HepG2 (cell line): ENCODE data around the gene NELFCD. TPM values are rescaled to one million over a fixed set of nuclear protein-coding genes. Genes with fewer than 3 reads are reported as not detected.

Experiments used
- FIP1L1 ChIP-seq: fragments of 200-400 bp; formaldehyde crosslinking; IDR thresholded peaks from 2 replicates; pipeline ENCODE4 v1.6.1; 2018; ENCODE audit warnings: low read depth, mild to moderate bottlenecking, low read length, moderate library complexity, borderline replicate concordance; ENCODE audit not compliant: insufficient read depth
- GPN1 ChIP-seq: sonication (generic); formaldehyde crosslinking; IDR thresholded peaks from 2 replicates; pipeline ENCODE4 v1.5.1; 2020; ENCODE audit warnings: missing genetic modification reagents, borderline replicate concordance
- GZF1 ChIP-seq: sonication (generic); formaldehyde crosslinking; IDR thresholded peaks from 2 replicates; pipeline ENCODE4 v1.5.1; 2020; ENCODE audit warnings: mild to moderate bottlenecking, missing genetic modification reagents
- HDAC6 ChIP-seq: fragments of 200-600 bp; sonication (generic); IDR thresholded peaks from 2 replicates; pipeline ENCODE4 v1.7.0; 2017; ENCODE audit warnings: mild to moderate bottlenecking, antibody characterized with exemption, low read length, low read depth
- HOXA3 ChIP-seq: sonication (generic); formaldehyde crosslinking; IDR thresholded peaks from 2 replicates; pipeline ENCODE4 v1.5.0; 2020; ENCODE audit warnings: missing genetic modification reagents
- MAFF ChIP-seq: IDR thresholded peaks from 2 replicates; pipeline ENCODE4 v1.6.1; 2011; ENCODE audit warnings: low read depth, low read length, improper control_type of control experiment
- MEIS1 ChIP-seq: sonication (generic); formaldehyde crosslinking; IDR thresholded peaks from 2 replicates; pipeline ENCODE4 v1.9.0; 2021; ENCODE audit warnings: mild to moderate bottlenecking, missing genetic modification reagents, moderate library complexity, borderline replicate concordance
- MTA1 ChIP-seq: sonication (generic); formaldehyde crosslinking; IDR thresholded peaks from 2 replicates; pipeline ENCODE4 v1.4.0; 2020; ENCODE audit warnings: missing genetic modification reagents, mild to moderate bottlenecking, borderline replicate concordance
- NR1H2 ChIP-seq: sonication (generic); formaldehyde crosslinking; IDR thresholded peaks from 2 replicates; pipeline ENCODE4 v1.8.1; 2022; ENCODE audit warnings: low read depth, missing genetic modification reagents, borderline replicate concordance
- SAFB2 ChIP-seq: sonication (generic); formaldehyde crosslinking; IDR thresholded peaks from 2 replicates; pipeline ENCODE4 v1.5.1; 2020; ENCODE audit warnings: missing genetic modification reagents, low read depth, mild to moderate bottlenecking, borderline replicate concordance
- SMAD9 ChIP-seq: sonication (generic); formaldehyde crosslinking; IDR thresholded peaks from 2 replicates; pipeline ENCODE4 v1.5.1; 2020; ENCODE audit warnings: mild to moderate bottlenecking, missing genetic modification reagents
- ZNF101 ChIP-seq: sonication (generic); formaldehyde crosslinking; IDR thresholded peaks from 2 replicates; pipeline ENCODE4 v1.4.0; 2020; ENCODE audit warnings: mild to moderate bottlenecking, low read depth, missing genetic modification reagents, borderline replicate concordance
- ZNF329 ChIP-seq: sonication (generic); formaldehyde crosslinking; IDR thresholded peaks from 2 replicates; pipeline ENCODE4 v1.9.0; 2021; ENCODE audit warnings: low read depth, mild to moderate bottlenecking, missing genetic modification reagents
- polyA plus RNA-seq, 8 experiments: library from polyadenylated mRNA; depleted of rRNA in 3 of 8; stranded (reverse) in 7 of 8; unstranded in 1 of 8; fragments of >200 nt; fragmentation: Illumina TruSeq in 4 of 8; extraction: Trizol in 4 of 8; gene quantifications; 2 replicates each; pipeline versions ENCODE4 v1.2.1 to v1.2.3, GENCODE V29; 2011 to 2016; ENCODE audit warnings: low read depth in 4 of 8, missing spikeins in 1 of 8, mixed read lengths in 1 of 8; ENCODE audit not compliant: insufficient read depth in 1 of 8
- total RNA-seq, 5 experiments: library from RNA; depleted of rRNA; stranded (reverse); fragments of >200 nt; fragmentation: Illumina TruSeq; extraction: Trizol; gene quantifications; 2 replicates each; pipeline ENCODE4 v1.2.3, GENCODE V29; 2016; ENCODE audit warnings: low read depth in 1 of 5
- TF ChIP-seq, protein P1 (sequence below): sonication (generic); formaldehyde crosslinking; IDR thresholded peaks from 2 replicates; pipeline ENCODE4 v1.9.0; 2021; ENCODE audit warnings: mild to moderate bottlenecking, missing genetic modification reagents
- TF ChIP-seq, protein P2 (sequence below): sonication (generic); formaldehyde crosslinking; IDR thresholded peaks from 2 replicates; pipeline ENCODE4 v1.8.1; 2023; ENCODE audit warnings: mild to moderate bottlenecking, inconsistent platforms, moderate library complexity, missing genetic modification reagents, borderline replicate concordance
- TF ChIP-seq, protein P3 (sequence below): sonication (generic); formaldehyde crosslinking; IDR thresholded peaks from 2 replicates; pipeline ENCODE4 v1.4.0; 2020; ENCODE audit warnings: mild to moderate bottlenecking, missing genetic modification reagents
- TF ChIP-seq, protein P4 (sequence below): sonication (generic); formaldehyde crosslinking; IDR thresholded peaks from 2 replicates; pipeline ENCODE4 v1.4.0; 2020; ENCODE audit warnings: missing genetic modification reagents, mild to moderate bottlenecking, borderline replicate concordance

Gene NELFCD
- total and polyA plus RNA-seq, 2 of the 13 experiments (the other 11 are each of a cell fraction or from before 2014, with no cell fraction given) = 159 to 203 TPM

DNA sequence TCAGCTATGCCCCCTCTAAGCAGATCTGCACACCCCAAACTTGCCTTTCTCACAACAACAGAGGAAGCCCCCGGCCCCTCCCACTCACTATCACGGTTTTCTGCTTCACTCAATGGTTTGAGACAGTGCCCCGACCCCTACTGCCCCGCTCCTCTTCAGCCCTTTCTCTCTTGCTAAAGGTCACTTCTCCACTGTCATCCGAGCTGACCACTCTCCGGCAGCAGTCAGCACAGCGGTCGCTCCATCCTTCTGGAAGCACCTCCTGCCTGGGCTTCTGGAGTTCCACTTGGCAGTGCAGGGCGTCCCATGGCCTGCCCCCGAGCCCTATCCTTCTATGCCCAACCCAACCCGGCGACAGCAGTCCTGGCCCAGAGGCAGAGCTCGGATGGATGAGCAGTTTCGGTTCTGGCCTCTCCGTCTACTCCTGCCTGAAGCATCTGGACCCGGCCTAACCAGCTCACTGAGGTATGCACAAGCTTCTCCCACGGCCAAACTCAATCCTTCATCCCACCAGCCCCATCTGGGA is 21.9 kb downstream of the NELFCD start (continued):
- TF ChIP-seq ZNF101 (CRISPR knock-in tag) = no peak
- TF ChIP-seq SAFB2 (CRISPR knock-in tag) = no peak
- no peak for TF ChIP-seq FIP1L1
- TF ChIP-seq, protein P1, sequence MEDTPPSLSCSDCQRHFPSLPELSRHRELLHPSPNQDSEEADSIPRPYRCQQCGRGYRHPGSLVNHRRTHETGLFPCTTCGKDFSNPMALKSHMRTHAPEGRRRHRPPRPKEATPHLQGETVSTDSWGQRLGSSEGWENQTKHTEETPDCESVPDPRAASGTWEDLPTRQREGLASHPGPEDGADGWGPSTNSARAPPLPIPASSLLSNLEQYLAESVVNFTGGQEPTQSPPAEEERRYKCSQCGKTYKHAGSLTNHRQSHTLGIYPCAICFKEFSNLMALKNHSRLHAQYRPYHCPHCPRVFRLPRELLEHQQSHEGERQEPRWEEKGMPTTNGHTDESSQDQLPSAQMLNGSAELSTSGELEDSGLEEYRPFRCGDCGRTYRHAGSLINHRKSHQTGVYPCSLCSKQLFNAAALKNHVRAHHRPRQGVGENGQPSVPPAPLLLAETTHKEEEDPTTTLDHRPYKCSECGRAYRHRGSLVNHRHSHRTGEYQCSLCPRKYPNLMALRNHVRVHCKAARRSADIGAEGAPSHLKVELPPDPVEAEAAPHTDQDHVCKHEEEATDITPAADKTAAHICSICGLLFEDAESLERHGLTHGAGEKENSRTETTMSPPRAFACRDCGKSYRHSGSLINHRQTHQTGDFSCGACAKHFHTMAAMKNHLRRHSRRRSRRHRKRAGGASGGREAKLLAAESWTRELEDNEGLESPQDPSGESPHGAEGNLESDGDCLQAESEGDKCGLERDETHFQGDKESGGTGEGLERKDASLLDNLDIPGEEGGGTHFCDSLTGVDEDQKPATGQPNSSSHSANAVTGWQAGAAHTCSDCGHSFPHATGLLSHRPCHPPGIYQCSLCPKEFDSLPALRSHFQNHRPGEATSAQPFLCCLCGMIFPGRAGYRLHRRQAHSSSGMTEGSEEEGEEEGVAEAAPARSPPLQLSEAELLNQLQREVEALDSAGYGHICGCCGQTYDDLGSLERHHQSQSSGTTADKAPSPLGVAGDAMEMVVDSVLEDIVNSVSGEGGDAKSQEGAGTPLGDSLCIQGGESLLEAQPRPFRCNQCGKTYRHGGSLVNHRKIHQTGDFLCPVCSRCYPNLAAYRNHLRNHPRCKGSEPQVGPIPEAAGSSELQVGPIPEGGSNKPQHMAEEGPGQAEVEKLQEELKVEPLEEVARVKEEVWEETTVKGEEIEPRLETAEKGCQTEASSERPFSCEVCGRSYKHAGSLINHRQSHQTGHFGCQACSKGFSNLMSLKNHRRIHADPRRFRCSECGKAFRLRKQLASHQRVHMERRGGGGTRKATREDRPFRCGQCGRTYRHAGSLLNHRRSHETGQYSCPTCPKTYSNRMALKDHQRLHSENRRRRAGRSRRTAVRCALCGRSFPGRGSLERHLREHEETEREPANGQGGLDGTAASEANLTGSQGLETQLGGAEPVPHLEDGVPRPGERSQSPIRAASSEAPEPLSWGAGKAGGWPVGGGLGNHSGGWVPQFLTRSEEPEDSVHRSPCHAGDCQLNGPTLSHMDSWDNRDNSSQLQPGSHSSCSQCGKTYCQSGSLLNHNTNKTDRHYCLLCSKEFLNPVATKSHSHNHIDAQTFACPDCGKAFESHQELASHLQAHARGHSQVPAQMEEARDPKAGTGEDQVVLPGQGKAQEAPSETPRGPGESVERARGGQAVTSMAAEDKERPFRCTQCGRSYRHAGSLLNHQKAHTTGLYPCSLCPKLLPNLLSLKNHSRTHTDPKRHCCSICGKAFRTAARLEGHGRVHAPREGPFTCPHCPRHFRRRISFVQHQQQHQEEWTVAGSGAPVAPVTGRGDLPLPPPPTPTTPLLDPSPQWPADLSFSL (CRISPR knock-in tag) = no peak
- no peak for TF ChIP-seq MAFF
- no peak for TF ChIP-seq GPN1
- TF ChIP-seq, protein P2, sequence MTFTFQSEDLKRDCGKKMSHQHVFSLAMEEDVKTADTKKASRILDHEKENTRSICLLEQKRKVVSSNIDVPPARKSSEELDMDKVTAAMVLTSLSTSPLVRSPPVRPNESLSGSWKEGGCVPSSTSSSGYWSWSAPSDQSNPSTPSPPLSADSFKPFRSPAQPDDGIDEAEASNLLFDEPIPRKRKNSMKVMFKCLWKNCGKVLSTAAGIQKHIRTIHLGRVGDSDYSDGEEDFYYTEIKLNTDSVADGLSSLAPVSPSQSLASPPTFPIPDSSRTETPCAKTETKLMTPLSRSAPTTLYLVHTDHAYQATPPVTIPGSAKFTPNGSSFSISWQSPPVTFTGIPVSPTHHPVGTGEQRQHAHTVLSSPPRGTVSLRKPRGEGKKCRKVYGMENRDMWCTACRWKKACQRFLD (CRISPR knock-in tag) = no peak; the same call in 1 of the 2 replicates
- TF ChIP-seq, protein P3, sequence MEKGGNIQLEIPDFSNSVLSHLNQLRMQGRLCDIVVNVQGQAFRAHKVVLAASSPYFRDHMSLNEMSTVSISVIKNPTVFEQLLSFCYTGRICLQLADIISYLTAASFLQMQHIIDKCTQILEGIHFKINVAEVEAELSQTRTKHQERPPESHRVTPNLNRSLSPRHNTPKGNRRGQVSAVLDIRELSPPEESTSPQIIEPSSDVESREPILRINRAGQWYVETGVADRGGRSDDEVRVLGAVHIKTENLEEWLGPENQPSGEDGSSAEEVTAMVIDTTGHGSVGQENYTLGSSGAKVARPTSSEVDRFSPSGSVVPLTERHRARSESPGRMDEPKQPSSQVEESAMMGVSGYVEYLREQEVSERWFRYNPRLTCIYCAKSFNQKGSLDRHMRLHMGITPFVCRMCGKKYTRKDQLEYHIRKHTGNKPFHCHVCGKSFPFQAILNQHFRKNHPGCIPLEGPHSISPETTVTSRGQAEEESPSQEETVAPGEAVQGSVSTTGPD (CRISPR knock-in tag) = no peak
- no peak for TF ChIP-seq SMAD9 (CRISPR knock-in tag)
- no peak for TF ChIP-seq ZNF329 (CRISPR knock-in tag)
- no peak for TF ChIP-seq MEIS1 (CRISPR knock-in tag)
- no peak for TF ChIP-seq HOXA3 (CRISPR knock-in tag)
- TF ChIP-seq GZF1 = no peak
- no peak for TF ChIP-seq NR1H2 (CRISPR knock-in tag)
- 0 out of 2 replicates have a peak, but pooled peaks have one; percentile 8 for TF ChIP-seq MTA1 (CRISPR knock-in tag)
- TF ChIP-seq, protein P4, sequence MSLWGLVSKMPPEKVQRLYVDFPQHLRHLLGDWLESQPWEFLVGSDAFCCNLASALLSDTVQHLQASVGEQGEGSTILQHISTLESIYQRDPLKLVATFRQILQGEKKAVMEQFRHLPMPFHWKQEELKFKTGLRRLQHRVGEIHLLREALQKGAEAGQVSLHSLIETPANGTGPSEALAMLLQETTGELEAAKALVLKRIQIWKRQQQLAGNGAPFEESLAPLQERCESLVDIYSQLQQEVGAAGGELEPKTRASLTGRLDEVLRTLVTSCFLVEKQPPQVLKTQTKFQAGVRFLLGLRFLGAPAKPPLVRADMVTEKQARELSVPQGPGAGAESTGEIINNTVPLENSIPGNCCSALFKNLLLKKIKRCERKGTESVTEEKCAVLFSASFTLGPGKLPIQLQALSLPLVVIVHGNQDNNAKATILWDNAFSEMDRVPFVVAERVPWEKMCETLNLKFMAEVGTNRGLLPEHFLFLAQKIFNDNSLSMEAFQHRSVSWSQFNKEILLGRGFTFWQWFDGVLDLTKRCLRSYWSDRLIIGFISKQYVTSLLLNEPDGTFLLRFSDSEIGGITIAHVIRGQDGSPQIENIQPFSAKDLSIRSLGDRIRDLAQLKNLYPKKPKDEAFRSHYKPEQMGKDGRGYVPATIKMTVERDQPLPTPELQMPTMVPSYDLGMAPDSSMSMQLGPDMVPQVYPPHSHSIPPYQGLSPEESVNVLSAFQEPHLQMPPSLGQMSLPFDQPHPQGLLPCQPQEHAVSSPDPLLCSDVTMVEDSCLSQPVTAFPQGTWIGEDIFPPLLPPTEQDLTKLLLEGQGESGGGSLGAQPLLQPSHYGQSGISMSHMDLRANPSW = no peak
- TF ChIP-seq HDAC6 = no peak
